Activated naive CD4-positive, alpha-beta T cell treated with anti-CD3 and anti-CD28 coated beads, Interleukin-2, amount 10 ng/mL, durations not matched to agents 7 days and 5 days (primary cell): ENCODE results near the gene TMEM108.

Source experiments
- CTCF ChIA-PET: fragments of 350-600 bp; sonication (Branson Sonifier 250); formaldehyde crosslinking; loops from one replicate; lab custom pipeline; 2021; ENCODE audit warnings: antibody characterized with exemption; lab: Charles Lee
- DNase-seq: peaks from one replicate; pipeline ENCODE4 v3.0.0-alpha.2; 2020
- H3K27ac Mint-ChIP-seq: one replicate; pipeline ENCODE4 v1.8.0; 2021; ENCODE audit warnings: mild to moderate bottlenecking, moderate library complexity, mixed read lengths
- H3K27me3 Mint-ChIP-seq: one replicate; pipeline ENCODE4 v1.8.0; 2021; ENCODE audit warnings: mild to moderate bottlenecking, mixed read lengths
- H3K36me3 Mint-ChIP-seq: one replicate; pipeline ENCODE4 v1.8.0; 2021; ENCODE audit warnings: mixed read lengths
- H3K4me1 Mint-ChIP-seq: one replicate; pipeline ENCODE4 v1.8.0; 2021; ENCODE audit warnings: mixed read lengths
- H3K4me3 Mint-ChIP-seq: one replicate; pipeline ENCODE4 v1.8.0; 2021; ENCODE audit warnings: mild to moderate bottlenecking, moderate library complexity, mixed read lengths
- H3K9me3 Mint-ChIP-seq: one replicate; pipeline ENCODE4 v1.8.0; 2021; ENCODE audit warnings: mixed read lengths

TMEM108 gene

GRCh38 chr3:133211856-133212255 is 173.7 kb downstream of the TMEM108 start:
- peaks cover 18% of the 10 kb centered on the region for H3K4me1 Mint-ChIP-seq
- no peak overlapping the region for H3K4me3 Mint-ChIP-seq
- no peak overlapping the region for H3K27ac Mint-ChIP-seq
- CTCF ChIA-PET = no interaction called here
- H3K36me3 Mint-ChIP-seq = no peaks in the 10 kb centered on the region
- H3K27me3 Mint-ChIP-seq = peaks cover 2% of the 10 kb centered on the region
- DNase-seq = no peak
- no peaks in the 10 kb centered on the region for H3K9me3 Mint-ChIP-seq

- Mint-ChIP-seq H3K36me3 (no peaks in the 10 kb centered on the region), H3K27ac (no peak overlapping the region), H3K27me3 (no peaks in the 10 kb centered on the region), H3K4me1 (peaks cover 18% of the 10 kb centered on the region), H3K9me3 (no peaks in the 10 kb centered on the region), H3K4me3 (no peak overlapping the region)
- CTCF ChIA-PET = no interaction called here
- DNase-seq = no peak
Measured at GRCh38 chr3:133213937-133214336, 175.7 kb downstream of the TMEM108 start.

GRCh38 chr3:133227813-133228212 is 189.6 kb downstream of the TMEM108 start:
- Mint-ChIP-seq H3K9me3 (no peaks in the 10 kb centered on the region), H3K27me3 (no peaks in the 10 kb centered on the region), H3K27ac (no peak overlapping the region), H3K4me3 (no peak overlapping the region), H3K4me1 (no peaks in the 10 kb centered on the region), H3K36me3 (no peaks in the 10 kb centered on the region)
- no peak for DNase-seq
- CTCF ChIA-PET = no interaction called here

GRCh38 chr3:133230195-133230594 is 192.0 kb downstream of the TMEM108 start:
- Mint-ChIP-seq H3K9me3 (no peaks in the 10 kb centered on the region), H3K4me3 (no peak overlapping the region), H3K36me3 (no peaks in the 10 kb centered on the region), H3K27ac (no peak overlapping the region), H3K27me3 (no peaks in the 10 kb centered on the region), H3K4me1 (no peaks in the 10 kb centered on the region)
- CTCF ChIA-PET = no interaction called here
- DNase-seq = no peak

GRCh38 chr3:133236901-133237300 is 198.7 kb downstream of the TMEM108 start:
- Mint-ChIP-seq H3K4me1 (no peaks in the 10 kb centered on the region), H3K27ac (no peak overlapping the region), H3K27me3 (peaks cover 11% of the 10 kb centered on the region), H3K9me3 (no peaks in the 10 kb centered on the region), H3K36me3 (no peaks in the 10 kb centered on the region), H3K4me3 (no peak overlapping the region)
- DNase-seq = no peak
- CTCF ChIA-PET = interaction anchor here (1.0 kb wide), 1 partner anchor 11 kb away, joined by 3 read pairs; no protein-coding TSS in a partner anchor

- H3K4me1 Mint-ChIP-seq = no peaks in the 10 kb centered on the region
- peaks cover 11% of the 10 kb centered on the region for H3K27me3 Mint-ChIP-seq
- no peak overlapping the region for H3K4me3 Mint-ChIP-seq
- CTCF ChIA-PET = interaction anchor here (1.0 kb wide), 1 partner anchor 11 kb away, joined by 3 read pairs; no protein-coding TSS in a partner anchor
- DNase-seq = no peak
- H3K27ac Mint-ChIP-seq = no peak overlapping the region
- H3K36me3 Mint-ChIP-seq = no peaks in the 10 kb centered on the region
- H3K9me3 Mint-ChIP-seq = no peaks in the 10 kb centered on the region
Measured at GRCh38 chr3:133237380-133237779, 199.2 kb downstream of the TMEM108 start.

- no peak for DNase-seq
- no peaks in the 10 kb centered on the region for H3K9me3 Mint-ChIP-seq
- peaks cover 11% of the 10 kb centered on the region for H3K27me3 Mint-ChIP-seq
- H3K27ac Mint-ChIP-seq = no peak overlapping the region
- H3K36me3 Mint-ChIP-seq = no peaks in the 10 kb centered on the region
- no peak overlapping the region for H3K4me3 Mint-ChIP-seq
- CTCF ChIA-PET = no interaction called here
- no peaks in the 10 kb centered on the region for H3K4me1 Mint-ChIP-seq
Measured at GRCh38 chr3:133238015-133238414, 199.8 kb downstream of the TMEM108 start.

GRCh38 chr3:133246119-133246518 is 207.9 kb downstream of the TMEM108 start:
- no peaks in the 10 kb centered on the region for H3K4me1 Mint-ChIP-seq
- peaks cover 5% of the 10 kb centered on the region for H3K27me3 Mint-ChIP-seq
- no peaks in the 10 kb centered on the region for H3K9me3 Mint-ChIP-seq
- H3K36me3 Mint-ChIP-seq = no peaks in the 10 kb centered on the region
- no peak overlapping the region for H3K4me3 Mint-ChIP-seq
- CTCF ChIA-PET = no interaction called here
- no peak overlapping the region for H3K27ac Mint-ChIP-seq
- DNase-seq = no peak

- no peak for DNase-seq
- H3K27me3 Mint-ChIP-seq = no peaks in the 10 kb centered on the region
- no peaks in the 10 kb centered on the region for H3K36me3 Mint-ChIP-seq
- H3K27ac Mint-ChIP-seq = no peak overlapping the region
- CTCF ChIA-PET = no interaction called here
- H3K4me3 Mint-ChIP-seq = no peak overlapping the region
- no peaks in the 10 kb centered on the region for H3K9me3 Mint-ChIP-seq
- no peaks in the 10 kb centered on the region for H3K4me1 Mint-ChIP-seq
Measured at GRCh38 chr3:133246773-133247172, 208.6 kb downstream of the TMEM108 start.

GRCh38 chr3:133248389-133248788 is 210.2 kb downstream of the TMEM108 start:
- no peak for DNase-seq
- H3K36me3 Mint-ChIP-seq = no peaks in the 10 kb centered on the region
- H3K9me3 Mint-ChIP-seq = no peaks in the 10 kb centered on the region
- no peaks in the 10 kb centered on the region for H3K4me1 Mint-ChIP-seq
- CTCF ChIA-PET = interaction anchor here (1.4 kb wide), 1 partner anchor 11 kb away, joined by 3 read pairs; no protein-coding TSS in a partner anchor
- H3K4me3 Mint-ChIP-seq = no peak overlapping the region
- no peaks in the 10 kb centered on the region for H3K27me3 Mint-ChIP-seq
- no peak overlapping the region for H3K27ac Mint-ChIP-seq

- H3K4me1 Mint-ChIP-seq = no peaks in the 10 kb centered on the region
- CTCF ChIA-PET = interaction anchor here (0.8 kb wide), 1 partner anchor 126 kb away, joined by 3 read pairs; no protein-coding TSS in a partner anchor
- no peaks in the 10 kb centered on the region for H3K36me3 Mint-ChIP-seq
- no peak overlapping the region for H3K27ac Mint-ChIP-seq
- H3K9me3 Mint-ChIP-seq = no peaks in the 10 kb centered on the region
- H3K4me3 Mint-ChIP-seq = no peak overlapping the region
- no peaks in the 10 kb centered on the region for H3K27me3 Mint-ChIP-seq
- DNase-seq = no peak
Measured at GRCh38 chr3:133249490-133249889, 211.3 kb downstream of the TMEM108 start.

- H3K9me3 Mint-ChIP-seq = no peaks in the 10 kb centered on the region
- no peaks in the 10 kb centered on the region for H3K4me1 Mint-ChIP-seq
- H3K36me3 Mint-ChIP-seq = no peaks in the 10 kb centered on the region
- DNase-seq = no peak
- H3K27me3 Mint-ChIP-seq = no peaks in the 10 kb centered on the region
- H3K4me3 Mint-ChIP-seq = no peak overlapping the region
- CTCF ChIA-PET = no interaction called here
- H3K27ac Mint-ChIP-seq = no peak overlapping the region
Measured at GRCh38 chr3:133254151-133254550, 216.0 kb downstream of the TMEM108 start.

- H3K9me3 Mint-ChIP-seq = no peaks in the 10 kb centered on the region
- no peaks in the 10 kb centered on the region for H3K27me3 Mint-ChIP-seq
- H3K4me1 Mint-ChIP-seq = no peaks in the 10 kb centered on the region
- CTCF ChIA-PET = interaction anchor here (0.6 kb wide), 1 partner anchor 447 kb away, joined by 3 read pairs; no protein-coding TSS in a partner anchor
- H3K27ac Mint-ChIP-seq = no peak overlapping the region
- no peak for DNase-seq
- no peak overlapping the region for H3K4me3 Mint-ChIP-seq
- H3K36me3 Mint-ChIP-seq = no peaks in the 10 kb centered on the region
Measured at GRCh38 chr3:133254716-133255115, 216.5 kb downstream of the TMEM108 start.

GRCh38 chr3:133256787-133257483 is 218.7 kb downstream of the TMEM108 start:
- no peak overlapping the region for H3K4me3 Mint-ChIP-seq
- H3K36me3 Mint-ChIP-seq = no peaks in the 10 kb centered on the region
- H3K27ac Mint-ChIP-seq = no peak overlapping the region
- no peaks in the 10 kb centered on the region for H3K27me3 Mint-ChIP-seq
- CTCF ChIA-PET = no interaction called here
- DNase-seq = no peak
- H3K4me1 Mint-ChIP-seq = no peaks in the 10 kb centered on the region
- H3K9me3 Mint-ChIP-seq = no peaks in the 10 kb centered on the region

- Mint-ChIP-seq H3K4me1 (no peaks in the 10 kb centered on the region), H3K27ac (no peak overlapping the region), H3K36me3 (no peaks in the 10 kb centered on the region), H3K4me3 (no peak overlapping the region), H3K9me3 (no peaks in the 10 kb centered on the region), H3K27me3 (no peaks in the 10 kb centered on the region)
- CTCF ChIA-PET = no interaction called here
- no peak for DNase-seq
Measured at GRCh38 chr3:133258358-133258757, 220.2 kb downstream of the TMEM108 start.
